HG02938 (cell line): ENCODE results near the gene TMEM14A.
"Not testable (repeated sequence)": the region's sequence is repeated elsewhere in the genome, so short reads cannot be mapped to it uniquely, and the experiment has no call there.

Experiments
- ATAC-seq: cut with Tn5 transposase; IDR thresholded peaks from one replicate; pipeline ENCODE4 v1.9.1; 2021; ENCODE audit warnings: mild to moderate bottlenecking, moderate library complexity; ENCODE audit not compliant: unreplicated experiment

TMEM14A gene

DNA sequence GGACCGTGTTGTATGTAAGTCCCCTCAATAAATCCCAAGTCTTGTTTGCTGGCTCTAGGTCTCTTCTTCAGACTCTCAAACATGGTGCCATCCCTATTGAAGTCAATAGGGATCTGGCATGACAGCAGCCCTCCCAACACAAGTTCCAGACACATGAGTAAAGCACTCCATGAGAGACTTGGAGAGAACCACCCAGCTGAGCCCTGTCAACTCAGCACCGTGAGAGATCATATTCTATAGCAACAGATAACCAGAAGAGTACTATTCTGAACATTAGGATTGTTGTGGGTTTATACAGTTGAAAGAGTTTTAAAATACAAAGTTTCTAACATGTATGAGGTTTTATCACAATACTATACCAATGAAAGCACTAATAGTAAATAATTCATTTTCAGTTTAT is 23.5 kb downstream of the TMEM14A start:
- ATAC-seq, result no peak

DNA sequence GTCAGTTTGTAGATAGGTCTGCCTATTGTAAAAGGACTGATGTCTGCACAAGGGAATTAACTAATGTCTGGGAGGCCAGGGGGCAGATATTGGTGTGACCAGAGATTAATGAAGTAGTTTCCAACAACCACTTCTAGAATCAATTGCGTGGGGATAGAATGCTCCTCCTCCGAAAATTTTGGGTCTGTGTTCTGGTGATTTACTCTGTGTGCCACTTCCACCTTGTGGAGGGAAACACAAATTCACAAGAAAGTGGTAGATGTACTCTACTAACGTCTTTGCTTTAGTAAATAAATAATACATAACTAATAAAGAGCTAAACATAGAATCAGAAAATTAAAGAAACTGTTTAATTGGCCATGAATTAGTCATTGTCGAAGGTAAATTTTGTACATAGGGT is 25.5 kb downstream of the TMEM14A start:
- no peak for ATAC-seq

DNA sequence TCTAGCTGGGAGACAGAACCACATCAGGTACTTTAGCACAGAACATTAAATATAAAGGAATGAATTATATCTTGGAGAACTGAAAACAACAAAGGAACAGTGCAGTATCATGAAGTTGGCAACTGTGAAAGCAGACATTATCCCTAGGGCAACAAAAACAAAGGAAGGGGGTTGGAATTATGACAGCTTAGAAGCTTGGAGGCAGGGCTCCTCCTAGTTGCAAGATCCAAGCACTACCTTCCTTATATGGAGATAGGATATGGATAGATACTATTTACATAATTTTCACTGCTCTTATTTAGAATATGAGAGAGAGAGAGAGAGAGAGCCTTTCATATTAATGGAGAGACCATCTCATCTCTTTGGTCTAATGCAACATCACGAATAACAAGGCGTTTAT is 27.0 kb downstream of the TMEM14A start:
- ATAC-seq, result no peak

DNA sequence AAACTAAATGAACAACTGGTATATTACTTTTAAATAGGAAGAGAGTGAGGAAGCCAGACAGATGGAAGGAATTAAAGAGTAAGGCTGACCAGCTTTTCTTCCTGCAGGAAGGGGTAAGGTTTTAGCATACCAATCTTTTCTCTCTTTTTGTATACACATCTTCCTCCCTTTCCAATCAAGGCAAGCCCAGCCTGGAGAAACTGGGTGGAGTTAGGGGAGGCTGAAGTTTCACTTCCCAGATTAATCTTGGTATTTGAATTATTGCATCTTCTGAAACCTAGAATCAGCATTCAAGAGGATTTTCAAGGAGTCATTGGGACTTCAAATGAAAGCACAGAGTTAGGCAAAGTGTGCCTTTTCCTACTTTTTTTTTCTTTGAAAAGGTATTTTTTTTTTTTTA is 33.1 kb downstream of the TMEM14A start:
- no peak for ATAC-seq

DNA sequence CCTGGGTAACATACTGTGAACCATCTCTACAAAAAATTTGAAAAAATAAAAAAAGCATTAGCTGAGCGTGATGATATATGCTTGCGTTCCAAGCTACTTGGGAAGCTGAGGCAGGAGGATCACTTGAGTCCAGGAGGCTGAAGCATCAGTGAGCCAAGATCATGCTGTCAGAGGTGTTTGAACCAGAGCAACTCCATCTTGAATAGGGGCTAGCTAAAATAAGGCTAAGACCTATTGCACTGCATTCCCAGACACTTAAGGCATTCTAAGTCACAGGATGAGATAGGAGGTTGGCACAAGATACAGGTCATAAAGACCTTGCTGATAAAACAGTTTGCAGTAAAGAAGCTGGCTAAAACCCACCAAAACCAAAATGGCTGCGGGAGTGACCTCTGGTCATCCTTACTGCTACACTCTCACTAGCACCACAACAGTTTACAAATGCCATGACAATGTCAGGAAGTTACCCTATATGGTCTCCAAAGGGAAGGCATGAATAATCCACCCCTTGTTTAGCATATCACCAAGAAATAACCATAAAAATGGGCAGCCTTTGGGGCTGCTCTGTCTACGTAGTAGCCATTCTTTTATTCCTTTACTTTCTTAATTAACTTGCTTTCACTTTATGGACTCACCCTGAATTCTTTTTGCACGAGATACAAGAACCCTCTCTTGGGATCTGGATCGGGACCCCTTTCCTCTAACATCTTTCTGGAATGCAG is 34.0 kb downstream of the TMEM14A start:
- ATAC-seq, result not testable (repeated sequence)

DNA sequence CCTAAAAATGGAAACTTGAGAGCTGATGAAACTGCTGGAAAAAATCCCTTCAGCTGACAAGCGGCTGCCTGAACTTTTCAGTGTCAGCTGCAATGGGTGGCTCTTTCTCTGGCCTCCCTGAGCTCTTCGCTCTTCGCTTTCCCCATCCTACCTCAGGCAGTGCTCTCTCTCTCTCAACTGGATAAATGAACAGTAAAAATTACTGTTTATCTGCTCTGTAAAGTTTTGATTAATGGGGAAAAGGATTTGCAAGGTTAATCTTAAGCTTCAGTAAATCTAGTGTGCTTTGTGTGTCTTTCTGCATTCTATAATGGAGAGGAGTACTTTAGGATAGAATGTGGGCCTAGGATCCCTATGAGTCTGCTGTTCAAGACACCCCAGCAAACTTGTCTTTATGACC is 35.1 kb downstream of the TMEM14A start:
- no peak for ATAC-seq

DNA sequence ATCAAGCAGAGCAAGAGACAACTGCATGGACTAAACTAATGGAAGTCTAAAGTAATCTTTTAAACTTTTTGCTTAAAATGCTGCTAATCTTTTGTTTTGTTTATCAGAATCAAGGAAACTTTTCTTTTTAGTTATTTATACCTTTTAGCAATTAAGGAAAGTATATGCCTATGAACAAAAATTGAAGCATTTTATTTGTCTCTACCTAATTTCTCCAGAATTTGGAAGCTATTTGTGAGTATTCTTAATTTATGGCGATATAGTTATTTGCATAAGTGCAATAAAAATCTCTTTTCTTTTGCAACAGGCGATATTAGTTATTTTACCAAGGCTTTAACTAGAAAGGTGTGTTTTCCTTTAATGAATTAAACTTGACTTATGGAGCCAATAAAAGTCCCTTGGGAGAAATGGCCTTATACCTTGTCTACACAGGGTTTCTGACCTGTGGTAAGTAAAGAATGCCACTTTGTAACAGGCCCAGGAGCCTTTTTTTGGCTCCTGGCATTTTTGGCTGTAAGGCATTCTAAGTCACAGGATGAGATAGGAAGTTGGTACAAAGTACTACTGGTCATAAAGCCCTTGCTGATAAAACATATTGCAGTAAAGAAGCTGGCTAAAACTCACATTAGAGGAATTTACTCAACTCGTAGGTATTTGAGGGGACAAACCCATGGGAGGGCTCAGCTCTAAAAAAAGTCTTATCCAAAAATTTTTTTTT is 37.2 kb downstream of the TMEM14A start:
- no peak for ATAC-seq

DNA sequence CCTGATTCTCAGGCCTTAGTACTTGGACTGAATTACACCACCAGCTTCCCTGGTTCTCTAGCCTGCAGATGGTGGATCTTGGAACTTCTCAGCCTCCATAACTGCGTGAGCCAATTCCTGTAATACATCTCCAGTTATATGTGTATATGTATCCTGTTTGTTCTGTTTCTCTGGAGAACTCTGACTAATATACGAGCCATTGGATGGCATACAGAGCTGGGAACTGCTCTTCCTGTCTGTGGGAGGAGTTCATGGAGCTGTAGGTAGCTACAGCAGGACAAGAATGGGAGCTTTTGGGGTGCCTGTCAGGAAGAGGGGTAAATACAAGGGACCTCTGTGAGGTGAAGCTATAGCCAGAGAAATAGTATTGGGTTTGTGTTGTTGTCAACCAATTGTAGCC is 41.2 kb downstream of the TMEM14A start:
- no peak for ATAC-seq

DNA sequence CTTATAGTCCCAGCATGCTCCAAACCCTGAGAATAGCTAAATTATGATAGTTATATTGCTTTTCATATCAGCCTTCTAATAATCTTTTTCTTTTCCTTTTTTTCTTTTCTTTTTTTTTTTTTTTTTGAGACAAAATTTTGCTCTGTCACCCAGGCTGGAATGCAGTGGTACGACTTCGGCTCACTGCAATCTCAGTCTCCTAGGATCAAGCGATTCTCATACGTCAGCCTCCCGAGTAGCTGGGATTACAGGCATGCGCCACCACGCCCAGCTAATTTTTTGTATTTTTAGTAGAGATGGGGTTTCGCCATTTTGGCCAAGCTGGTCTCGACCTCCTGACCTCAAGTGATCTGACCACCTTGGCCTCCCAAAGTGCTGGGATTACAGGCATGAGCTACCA is 43.8 kb downstream of the TMEM14A start:
- not testable (repeated sequence) for ATAC-seq

DNA sequence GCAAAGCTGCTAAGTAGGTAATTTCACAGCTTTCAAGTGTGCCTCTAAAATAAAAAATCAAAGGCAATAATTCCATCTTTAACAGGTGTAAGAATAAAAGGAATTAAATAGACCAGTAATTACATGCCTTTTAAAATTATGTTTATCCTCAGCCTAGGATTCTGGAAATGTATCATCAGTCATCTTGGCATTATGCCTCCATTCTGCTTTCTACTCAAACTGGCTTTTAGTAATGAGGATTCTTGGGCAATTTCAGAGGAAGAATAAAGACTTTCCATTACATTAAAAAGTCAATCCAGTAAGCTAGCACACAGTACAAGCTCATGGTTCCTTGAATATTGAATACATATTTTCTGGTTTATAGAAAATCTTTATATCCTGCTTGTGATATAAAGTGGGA is 47.6 kb downstream of the TMEM14A start:
- ATAC-seq, result no peak

DNA sequence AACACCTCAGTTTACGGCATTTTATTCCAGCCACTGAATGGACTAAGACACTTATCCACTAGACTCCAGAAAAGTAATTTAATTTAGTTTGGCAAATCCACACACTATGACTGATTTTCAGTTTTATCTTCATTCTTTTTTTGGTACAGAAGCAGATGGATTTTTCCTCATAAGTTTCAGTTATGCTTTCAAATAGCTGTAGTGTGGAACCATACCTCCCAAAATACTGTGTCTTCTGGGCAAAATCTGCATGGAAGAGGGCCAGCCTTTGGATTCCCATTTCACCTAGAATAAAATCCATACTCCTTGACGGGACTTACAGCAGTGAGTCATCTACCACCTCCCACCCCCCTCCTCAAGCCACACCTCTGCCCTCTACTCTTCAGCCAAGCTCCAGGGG is 49.4 kb downstream of the TMEM14A start:
- ATAC-seq, result no peak

DNA sequence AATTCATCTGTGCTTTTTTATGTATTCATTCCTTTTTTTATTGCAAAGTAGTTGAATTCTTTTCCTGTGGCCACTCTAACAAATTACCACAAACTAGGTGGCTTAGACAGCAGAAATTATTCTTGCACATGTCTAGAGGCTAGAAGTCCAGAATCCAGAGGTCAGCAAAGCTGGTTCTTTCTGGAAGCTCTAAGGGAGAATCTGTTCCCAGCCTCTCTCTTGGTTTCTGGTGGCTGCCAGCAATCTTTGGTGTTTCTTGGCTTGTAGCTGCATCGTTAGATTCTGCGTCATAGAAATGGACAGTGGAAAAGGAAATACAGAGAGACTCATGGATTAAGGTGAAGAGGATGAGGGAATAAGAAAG is 53.1 kb downstream of the TMEM14A start:
- no peak for ATAC-seq

DNA sequence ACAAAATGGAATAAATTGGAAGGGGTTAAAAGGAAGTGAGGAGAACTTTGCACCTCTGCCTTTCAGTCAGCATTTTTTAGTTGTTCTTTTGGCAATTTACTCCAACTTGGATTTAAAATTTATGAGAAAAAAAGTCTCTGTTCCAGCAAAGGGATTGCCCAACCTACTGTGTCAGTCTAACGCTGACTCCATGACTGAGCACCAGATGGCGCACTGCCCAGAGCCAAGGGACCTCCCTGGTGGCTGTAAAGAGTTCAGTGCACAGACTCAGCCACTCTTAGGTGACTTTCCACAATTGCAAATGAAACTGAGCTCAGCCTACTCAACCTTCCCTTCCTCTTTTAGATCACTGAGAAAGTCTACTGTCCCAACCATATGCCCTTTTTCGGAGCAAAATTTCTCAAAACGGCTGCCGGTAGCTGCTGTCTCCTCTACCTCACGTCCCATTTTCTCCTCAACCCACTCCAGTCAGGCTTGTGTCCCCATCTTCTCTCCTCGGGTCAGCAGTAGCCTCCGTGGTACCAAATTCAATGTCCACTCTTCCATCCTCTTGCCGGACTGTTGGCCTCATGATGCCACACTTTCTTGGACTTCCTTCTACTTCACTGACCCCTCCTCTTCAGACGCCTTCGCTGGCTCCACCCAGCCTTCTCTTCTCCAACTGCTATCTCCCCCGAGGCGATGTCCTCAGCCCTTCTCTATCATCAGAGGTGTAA is 53.7 kb downstream of the TMEM14A start:
- ATAC-seq, result peak; percentile 95

DNA sequence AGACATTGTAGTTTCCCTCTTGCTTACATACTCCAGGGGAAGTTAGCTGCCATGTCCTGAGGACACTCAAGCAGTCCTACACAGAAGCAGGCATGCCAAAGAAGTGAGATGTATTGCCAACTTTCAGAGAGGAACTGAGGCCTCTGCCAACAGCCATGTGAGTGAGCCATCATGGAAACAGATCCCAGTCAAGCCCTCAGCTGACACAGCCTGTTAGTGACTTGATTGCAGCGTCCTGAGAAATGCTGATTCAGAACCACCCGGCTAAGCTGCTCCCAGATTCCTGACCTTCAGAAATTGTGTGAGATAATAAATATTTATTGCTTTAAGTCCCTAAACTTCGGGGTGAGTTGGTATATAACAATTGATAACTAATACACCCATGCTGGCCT is 54.2 kb downstream of the TMEM14A start:
- no peak for ATAC-seq

DNA sequence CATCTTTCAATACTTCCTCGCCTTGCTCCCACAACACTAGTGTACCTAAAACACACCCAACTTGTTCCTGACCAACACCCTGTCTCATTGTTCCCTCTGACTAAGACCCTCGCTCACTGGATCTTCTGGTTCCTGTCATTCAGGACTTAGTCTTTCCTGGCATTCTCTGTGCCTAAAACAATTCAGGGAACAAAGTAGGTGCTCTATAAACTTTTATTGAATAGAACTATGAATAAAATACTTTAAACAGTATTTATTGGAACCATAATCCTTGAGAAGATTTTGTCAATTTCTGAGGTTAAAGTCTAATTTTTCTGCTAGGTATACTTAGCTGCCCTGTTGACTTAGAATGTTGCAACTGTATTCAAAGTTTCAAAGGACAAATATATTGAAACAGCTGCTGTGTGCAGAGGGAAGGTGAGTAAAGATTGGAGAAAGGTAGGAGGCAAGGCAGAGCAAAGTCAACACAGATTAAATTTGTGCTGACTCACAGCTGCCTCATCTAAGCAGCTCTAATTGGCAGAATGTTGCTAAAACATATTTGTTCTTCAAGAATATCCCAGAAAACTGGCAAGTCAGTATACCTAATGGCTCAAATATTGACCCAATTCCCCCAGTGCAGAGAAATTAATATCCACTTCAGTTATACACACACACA is 54.8 kb downstream of the TMEM14A start:
- ATAC-seq, result no peak

DNA sequence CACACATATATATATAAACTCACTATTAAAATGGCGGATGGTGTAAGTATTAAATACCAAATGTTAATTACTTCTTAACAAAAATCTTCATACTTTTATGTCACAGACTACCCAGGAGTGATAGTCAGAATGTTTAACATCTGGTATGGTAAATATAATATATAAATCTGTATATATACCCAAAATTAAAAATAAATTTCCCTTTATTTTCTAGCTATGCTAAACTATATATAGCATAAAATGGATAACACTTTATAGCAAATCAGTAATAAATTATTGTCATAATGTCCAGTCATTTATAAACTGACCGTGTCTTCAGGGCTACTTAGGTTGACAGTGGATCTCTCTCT is 55.3 kb downstream of the TMEM14A start:
- no peak for ATAC-seq

DNA sequence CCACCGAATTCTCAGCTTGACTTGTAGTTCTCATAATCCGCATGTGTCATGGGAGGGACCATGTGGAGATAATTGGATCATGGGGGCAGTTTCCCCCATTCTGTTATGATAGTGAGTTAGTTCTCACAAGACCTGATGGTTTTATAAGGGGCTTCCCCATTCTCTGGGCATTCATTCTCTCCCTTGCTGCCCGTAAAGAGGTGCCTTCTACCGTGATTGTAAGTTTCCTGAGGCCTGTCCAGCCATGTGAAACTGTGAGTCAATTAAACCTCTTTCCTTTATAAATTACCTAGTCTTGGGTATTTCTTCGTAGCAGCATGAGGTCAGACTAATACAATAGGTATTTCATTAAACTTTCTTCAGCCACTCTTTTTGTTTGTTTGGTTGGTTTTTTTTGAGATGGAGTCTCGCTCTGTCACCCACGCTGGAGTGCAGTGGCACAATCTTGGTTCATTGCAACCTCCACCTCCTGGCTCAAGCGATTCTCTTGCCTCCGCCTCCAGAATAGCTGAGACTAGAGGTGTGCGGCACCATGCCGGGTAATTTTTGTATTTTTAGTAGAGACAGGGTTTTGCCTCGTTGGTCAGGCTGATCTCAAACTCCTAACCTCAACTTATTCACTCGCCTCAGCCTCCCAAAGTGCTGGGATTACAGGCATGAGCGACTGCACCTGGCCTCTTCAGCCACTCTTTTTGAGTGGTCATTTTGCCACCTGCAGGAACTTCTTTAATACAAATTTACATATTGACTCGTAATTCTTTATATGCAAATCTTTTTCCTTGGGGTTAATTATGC is 56.0 kb downstream of the TMEM14A start:
- ATAC-seq, result no peak

DNA sequence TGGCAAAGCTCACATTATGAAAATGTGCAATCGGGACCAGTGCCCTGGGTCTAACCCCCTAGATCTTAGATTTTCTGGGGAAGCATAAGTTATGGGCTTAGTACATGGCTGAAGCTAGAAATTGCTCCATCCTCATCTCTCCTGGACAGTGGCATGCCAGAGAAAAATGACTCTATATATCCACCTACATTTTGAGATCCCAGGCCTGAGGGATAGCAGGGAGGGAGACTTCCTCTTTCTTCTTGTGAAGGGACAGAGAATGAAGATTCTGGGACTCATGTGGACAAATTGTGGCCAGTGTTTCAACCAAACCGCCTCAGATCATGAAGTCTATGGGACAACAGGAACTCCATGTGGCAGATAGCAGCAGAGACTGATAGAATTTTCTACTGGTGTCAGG is 57.0 kb downstream of the TMEM14A start:
- no peak for ATAC-seq

DNA sequence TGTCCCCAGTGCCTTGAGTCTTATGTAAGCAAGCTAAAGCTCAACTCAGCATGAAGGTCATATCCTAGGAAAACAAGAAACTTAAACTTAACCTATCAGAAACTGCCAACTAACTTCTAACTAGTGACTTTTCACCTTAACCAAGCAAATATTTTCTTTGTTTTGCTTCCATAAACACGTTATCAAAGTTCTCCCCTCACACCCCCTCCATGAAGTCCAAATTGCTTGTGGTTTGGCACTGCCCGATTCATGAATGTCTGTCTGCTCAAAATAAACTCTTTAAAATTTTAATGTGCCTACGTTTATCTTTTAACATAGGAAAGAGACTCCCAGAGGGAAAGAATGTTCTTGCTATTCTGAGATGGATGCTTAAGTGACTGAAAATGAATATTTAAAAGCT is 57.5 kb downstream of the TMEM14A start:
- no peak for ATAC-seq

DNA sequence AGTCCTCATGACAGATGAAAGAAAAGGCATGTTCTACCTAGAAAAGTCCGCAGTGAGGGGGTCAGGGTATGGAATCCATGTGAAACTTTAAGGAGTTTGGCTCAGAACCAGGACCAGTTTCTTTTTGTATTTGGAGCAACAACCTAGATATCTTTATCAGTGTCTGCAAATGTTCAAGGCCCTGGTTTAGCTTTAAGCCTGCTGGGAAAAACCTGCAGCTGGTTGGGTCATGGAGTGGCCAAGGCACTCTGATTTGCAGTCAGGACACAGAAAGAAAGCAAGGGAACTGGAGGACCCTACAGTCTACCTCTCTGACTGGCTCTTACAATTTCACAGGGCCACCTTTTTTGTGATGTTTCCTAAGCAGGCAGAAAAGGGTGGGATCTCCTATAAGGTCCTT is 58.7 kb downstream of the TMEM14A start:
- no peak for ATAC-seq

DNA sequence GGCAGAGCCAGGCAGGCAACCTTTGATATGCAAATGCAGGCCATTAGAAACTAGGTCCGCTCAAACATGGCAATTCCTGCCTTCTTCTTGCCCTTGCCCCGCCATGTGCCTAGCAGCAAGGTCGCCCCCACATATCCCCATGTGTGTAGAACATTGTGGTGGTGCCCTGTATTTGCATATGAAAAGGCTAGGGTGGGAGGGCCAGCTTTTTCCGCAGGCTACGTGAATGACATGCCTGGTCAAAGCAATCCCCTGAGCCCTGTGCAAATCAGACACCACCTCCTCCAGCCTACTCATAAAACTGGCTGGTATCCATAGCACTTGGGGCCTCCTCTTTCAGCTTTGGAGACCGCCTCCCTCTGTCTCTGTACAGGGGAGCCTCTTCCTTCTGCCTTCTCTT is 60.8 kb downstream of the TMEM14A start:
- ATAC-seq, result no peak
